Right lobe of liver (tissue), 4 donors: Measurements from ENCODE around the gene METTL14.

Experiments
- CTCF ChIP-seq, 4 donors: fragments of 200-600 bp in 3 of 4; fragments of 450-650 bp in 1 of 4; IDR thresholded peaks; one replicate each; pipeline versions ENCODE4 v1.5.1 to v1.8.0; 2016 to 2022; ENCODE audit warnings: antibody characterized with exemption in 4 of 4, mild to moderate bottlenecking in 2 of 4
- POLR2A ChIP-seq: fragments of 450-650 bp; IDR thresholded peaks from one replicate; pipeline ENCODE4 v1.6.1; 2017; ENCODE audit warnings: antibody characterized with exemption, mild to moderate bottlenecking
- donor health status: DM: no; HTN: no; CAD: no.
- donor health status: DM: no; HTN: no; CAD: no.
- donor health status: DM: no; HTN: yes; CAD: no.

GRCh38 chr4:118755438-118756226, 70.4 kb downstream of the METTL14 start:
- TF ChIP-seq POLR2A (no peak), CTCF (IDR thresholded peaks at IDR 0.05) (no peak)
